HG02885 (cell line): ENCODE data around the gene SELPLG.
"Not testable (repeated sequence)": the region's sequence is repeated elsewhere in the genome, so short reads cannot be mapped to it uniquely, and the experiment has no call there.

Source experiments
- ATAC-seq: cut with Tn5 transposase; IDR thresholded peaks from one replicate; pipeline ENCODE4 v1.9.1; 2021; ENCODE audit warnings: mild to moderate bottlenecking; ENCODE audit not compliant: unreplicated experiment, poor library complexity

Gene SELPLG

DNA sequence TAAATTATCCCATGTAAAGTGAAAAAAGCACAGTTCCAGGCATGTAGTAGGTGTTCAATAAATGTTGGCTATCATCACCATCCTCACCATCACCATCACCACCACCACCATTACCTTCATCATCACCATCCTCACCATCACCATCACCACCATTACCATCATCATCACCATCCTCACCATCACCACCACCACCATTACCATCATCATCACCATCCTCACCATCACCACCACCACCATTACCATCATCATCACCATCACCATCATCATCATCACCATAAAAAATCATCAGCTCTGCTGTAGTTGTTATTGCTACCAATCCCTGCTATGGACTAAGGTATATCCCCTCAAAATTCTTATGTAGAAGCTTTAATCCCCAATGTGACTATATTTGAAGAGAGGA lies 56.2 kb downstream of the SELPLG start:
- ATAC-seq, result no peak

DNA sequence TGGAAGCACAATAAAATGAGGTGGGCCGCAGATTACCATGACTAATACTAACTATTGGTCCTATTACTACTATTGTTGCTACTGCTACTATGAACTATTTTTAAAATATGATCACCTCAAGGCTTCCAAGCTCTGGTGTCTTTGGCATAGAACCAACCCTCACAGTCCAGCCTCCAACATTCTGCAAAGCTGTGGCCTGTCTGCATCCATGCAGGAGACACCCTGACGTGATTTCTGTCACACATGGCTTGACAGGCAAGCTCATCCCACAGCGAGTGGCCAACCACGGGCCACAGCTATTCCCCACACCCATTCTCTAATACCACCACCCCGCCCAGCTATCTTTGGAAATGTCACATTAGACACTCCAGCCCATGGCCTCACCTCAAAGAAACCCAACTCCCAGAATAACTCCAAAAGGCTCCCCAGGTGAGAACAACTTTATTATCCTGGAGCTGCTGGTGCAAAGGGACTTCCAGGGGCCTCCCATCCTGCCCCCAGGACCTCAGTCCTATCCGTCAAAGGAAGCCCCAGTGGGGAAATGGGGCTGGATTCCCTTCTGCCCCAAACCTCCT lies 56.9 kb downstream of the SELPLG start:
- ATAC-seq, result no peak

DNA sequence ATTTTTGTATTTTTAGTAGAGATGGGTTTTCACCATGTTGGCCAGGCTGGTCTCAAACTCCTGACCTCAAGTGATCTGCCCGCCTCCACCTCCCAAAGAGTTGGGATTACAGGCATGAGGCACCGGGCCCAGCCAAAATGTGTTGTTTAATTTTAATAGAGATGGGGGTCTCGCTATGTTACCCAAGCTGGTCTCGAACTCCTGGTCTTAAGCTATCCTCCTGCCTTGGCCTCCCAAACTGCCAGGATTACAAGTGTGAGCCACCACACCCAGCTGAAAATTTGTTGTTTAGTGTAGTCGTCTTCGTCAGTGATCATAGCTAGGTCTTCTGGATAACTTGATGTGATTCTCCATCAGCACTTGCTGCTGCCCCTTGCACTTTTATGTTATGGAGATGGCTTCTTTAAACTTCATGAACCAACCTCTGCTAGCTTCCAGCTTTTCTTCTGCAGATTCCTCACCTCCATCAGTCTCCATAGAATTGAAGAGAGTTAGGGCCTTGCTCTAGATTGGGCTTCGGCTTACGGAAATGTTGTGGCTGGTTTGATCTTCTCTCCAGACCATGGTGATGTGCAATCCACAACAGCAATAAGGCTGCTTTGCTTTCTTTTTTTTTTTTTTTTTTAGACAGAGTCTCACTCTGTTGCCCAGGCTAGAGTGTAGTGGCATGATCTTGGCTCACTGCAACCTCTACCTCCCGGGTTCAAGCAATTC lies 58.3 kb downstream of the SELPLG start:
- no peak for ATAC-seq

DNA sequence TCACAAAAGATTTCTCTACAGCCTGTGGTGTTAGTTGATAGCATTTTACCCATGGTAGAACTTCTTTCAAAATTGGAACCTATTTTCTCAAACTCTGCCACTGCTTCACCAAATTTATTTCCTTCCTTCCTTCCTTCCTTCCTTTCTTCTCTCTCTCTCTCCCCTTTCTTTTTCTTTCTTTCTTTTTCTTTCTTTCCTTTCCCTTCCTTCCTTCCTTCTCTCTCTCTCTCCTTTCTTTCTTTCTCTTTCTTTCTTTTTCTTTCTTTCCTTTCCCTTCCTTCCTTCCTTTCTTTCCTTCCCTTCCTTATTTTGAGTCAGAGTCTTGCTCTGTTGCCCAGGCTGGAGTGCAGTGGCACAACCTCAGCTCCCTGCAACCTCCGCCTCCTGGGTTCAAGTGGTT lies 59.4 kb downstream of the SELPLG start:
- not testable (repeated sequence) for ATAC-seq

DNA sequence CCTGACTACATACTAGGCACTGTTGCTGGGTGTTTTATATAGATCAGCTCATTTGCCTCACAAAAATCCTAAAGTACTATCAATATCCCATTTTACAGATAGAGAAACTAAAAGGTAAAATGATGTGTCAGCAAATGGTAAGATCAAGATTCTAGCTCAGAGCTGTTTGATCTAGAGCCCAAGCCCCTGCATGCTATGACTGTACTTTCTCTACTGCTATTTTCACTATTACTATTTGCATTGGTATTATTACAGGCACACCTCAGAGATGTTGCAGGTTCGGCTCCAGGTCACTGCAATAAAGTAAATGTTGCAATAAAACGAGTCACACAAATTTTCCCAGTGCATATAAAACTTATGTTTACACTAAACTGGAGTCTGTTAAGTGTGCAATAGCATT lies 60.4 kb downstream of the SELPLG start:
- ATAC-seq, result peak; percentile 34

DNA sequence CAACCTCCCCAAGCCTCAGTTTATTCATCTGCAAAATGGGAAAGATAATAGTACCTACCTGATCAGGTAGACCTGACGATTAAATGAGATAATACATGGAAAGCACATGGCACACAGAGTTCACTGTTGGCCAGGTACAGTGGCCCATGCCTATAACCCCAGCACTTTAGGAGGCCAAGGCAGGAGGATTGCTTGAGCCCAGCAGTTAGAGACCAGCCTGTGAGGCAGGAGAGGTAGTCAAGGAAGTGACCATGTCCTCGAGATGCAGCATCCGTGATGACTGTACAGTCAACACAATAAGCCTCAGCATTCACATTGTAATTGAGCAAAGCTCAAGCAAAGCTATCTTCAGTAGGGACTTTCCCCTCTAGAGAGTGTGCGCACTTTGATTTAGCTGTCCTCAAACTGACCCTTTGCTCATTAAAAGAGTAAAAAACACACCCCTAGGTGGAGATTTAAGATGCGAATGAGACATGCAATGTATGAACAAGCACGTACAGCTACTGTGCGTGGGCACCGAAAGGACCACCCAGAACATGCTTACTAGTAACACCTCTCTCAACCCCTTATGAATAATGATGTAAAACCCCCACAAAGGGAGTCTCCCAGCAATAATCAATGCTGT lies 61.4 kb downstream of the SELPLG start:
- no peak for ATAC-seq
